Astrocyte (in vitro differentiated cells and primary cell): ENCODE results near the gene GALNT17. TPM values are rescaled to one million over a fixed set of nuclear protein-coding genes. Genes with fewer than 3 reads are reported as not detected.

Experiments
- DNase-seq: peaks from one replicate; pipeline ENCODE4 v3.0.0-alpha.2; 2010; ENCODE audit warnings: low read depth
- FAIRE-seq: peaks from 2 replicates; lab custom pipeline; 2011; peaks lifted over from hg19 to GRCh38; lab: Jason Lieb, UNC
- H2AFZ ChIP-seq: 2 replicates; pipeline ENCODE4 v1.6.0; 2012; ENCODE audit warnings: low read depth, low read length, inconsistent platforms
- H3K27ac ChIP-seq: 2 replicates; pipeline ENCODE4 v1.5.1; 2011; ENCODE audit warnings: low read depth, low read length, inconsistent platforms
- H3K27me3 ChIP-seq: 2 replicates; pipeline ENCODE4 v1.6.0; 2011; ENCODE audit warnings: low read length, inconsistent platforms; ENCODE audit not compliant: insufficient read depth
- H3K36me3 ChIP-seq: 2 replicates; pipeline ENCODE4 v1.5.1; 2011; ENCODE audit warnings: low read length, inconsistent platforms; ENCODE audit not compliant: insufficient read depth
- H3K4me1 ChIP-seq: 2 replicates; pipeline ENCODE4 v1.5.1; 2011; ENCODE audit warnings: low read length, inconsistent platforms; ENCODE audit not compliant: insufficient read depth
- H3K4me2 ChIP-seq: 2 replicates; pipeline ENCODE4 v1.6.0; 2012; ENCODE audit warnings: low read length, inconsistent platforms
- H3K4me3 ChIP-seq: 2 replicates; pipeline ENCODE4 v1.5.1; 2011; ENCODE audit warnings: low read depth, mild to moderate bottlenecking, low read length, inconsistent platforms; ENCODE audit not compliant: insufficient read depth
- H3K79me2 ChIP-seq: 2 replicates; pipeline ENCODE4 v1.6.0; 2012; ENCODE audit warnings: mild to moderate bottlenecking, low read length, inconsistent platforms; ENCODE audit not compliant: insufficient read depth
- H3K9ac ChIP-seq: 2 replicates; pipeline ENCODE4 v1.6.0; 2012; ENCODE audit warnings: mild to moderate bottlenecking, low read length, inconsistent platforms
- H3K9me3 ChIP-seq: 2 replicates; pipeline ENCODE4 v1.5.1; 2012; ENCODE audit warnings: low read depth, mild to moderate bottlenecking, low read length, inconsistent platforms; ENCODE audit not compliant: insufficient read depth
- H4K20me1 ChIP-seq: 2 replicates; pipeline ENCODE4 v1.6.0; 2012; ENCODE audit warnings: low read length, inconsistent platforms; ENCODE audit not compliant: insufficient read depth
- H3K27ac Mint-ChIP-seq: one replicate; pipeline ENCODE4 v1.8.0; 2021; ENCODE audit warnings: mild to moderate bottlenecking, mixed read lengths; ENCODE audit not compliant: unreplicated experiment
- H3K27me3 Mint-ChIP-seq: one replicate; pipeline ENCODE4 v1.8.0; 2021; ENCODE audit warnings: low read depth, mixed read lengths; ENCODE audit not compliant: unreplicated experiment
- H3K36me3 Mint-ChIP-seq: one replicate; pipeline ENCODE4 v1.8.0; 2021; ENCODE audit warnings: low read depth, mixed read lengths; ENCODE audit not compliant: unreplicated experiment
- H3K4me1 Mint-ChIP-seq: one replicate; pipeline ENCODE4 v1.8.0; 2021; ENCODE audit warnings: low read depth, mixed read lengths; ENCODE audit not compliant: unreplicated experiment
- H3K4me3 Mint-ChIP-seq: one replicate; pipeline ENCODE4 v1.8.0; 2021; ENCODE audit warnings: mild to moderate bottlenecking, moderate library complexity, mixed read lengths; ENCODE audit not compliant: unreplicated experiment
- H3K9me3 Mint-ChIP-seq: one replicate; pipeline ENCODE4 v1.8.0; 2021; ENCODE audit warnings: mild to moderate bottlenecking, mixed read lengths; ENCODE audit not compliant: unreplicated experiment
- CTCF ChIP-seq: IDR thresholded peaks from 2 replicates; pipeline ENCODE4 v1.5.1; 2011; ENCODE audit warnings: low read depth, mild to moderate bottlenecking, inconsistent platforms, low read length, moderate library complexity; ENCODE audit not compliant: insufficient read depth
- EZH2 ChIP-seq: IDR thresholded peaks from 2 replicates; pipeline ENCODE4 v1.6.1; 2012; ENCODE audit warnings: mild to moderate bottlenecking, low read length, inconsistent platforms; ENCODE audit not compliant: insufficient read depth
- total RNA-seq: library from RNA; stranded (reverse); gene quantifications from 2 replicates; pipeline ENCODE4 v1.2.1, GENCODE V29; 2021

The GALNT17 gene
- total RNA-seq, 1 donor from 2014 or later = 7.8 TPM

DNA sequence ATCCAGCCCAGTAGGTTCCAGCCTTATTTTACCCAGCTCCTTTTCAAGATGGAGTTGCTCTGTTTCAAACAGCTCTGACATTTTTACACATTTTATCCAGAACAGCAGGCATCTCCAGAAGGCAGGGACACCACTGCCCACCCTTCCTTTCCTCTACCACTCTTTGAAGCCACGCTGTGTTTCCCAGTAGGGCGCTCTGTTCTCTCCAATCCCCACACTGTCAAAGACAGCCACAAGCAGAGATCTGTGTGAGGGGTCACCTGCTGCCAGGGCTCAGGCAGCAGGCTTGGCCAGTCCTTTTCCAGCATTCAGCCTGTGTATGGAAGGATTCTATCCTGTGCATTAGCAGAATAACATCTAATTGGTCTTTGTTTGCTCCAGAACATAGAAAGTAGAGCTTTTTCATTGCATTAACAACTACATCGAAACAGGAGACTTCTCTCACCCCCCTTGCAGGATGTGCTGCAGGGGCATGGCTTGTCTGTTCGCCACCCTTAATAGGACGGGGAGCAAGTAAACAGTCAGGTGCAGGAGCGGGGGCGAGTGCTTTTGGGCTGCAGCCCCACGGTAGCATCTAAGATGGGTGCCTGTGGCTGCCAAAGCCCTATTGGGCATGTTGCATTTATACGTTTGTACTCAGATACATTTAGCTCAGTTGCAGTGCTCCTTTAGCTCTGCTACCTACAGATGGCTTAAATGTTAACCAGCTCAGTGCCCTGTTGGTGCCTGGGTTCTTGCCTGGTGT is 326.1 kb downstream of the GALNT17 start:
- H3K4me1 Mint-ChIP-seq = peaks cover 2% of the 10 kb centered on the region
- Histone ChIP-seq H4K20me1 (no peaks in the 10 kb centered on the region), H2AFZ (no peak overlapping the region), H3K4me2 (no peak overlapping the region), H3K36me3 (no peaks in the 10 kb centered on the region), H3K9me3 (no peaks in the 10 kb centered on the region), H3K27ac (no peak overlapping the region), H3K27me3 (no peaks in the 10 kb centered on the region), H3K9ac (no peak overlapping the region), H3K79me2 (no peaks in the 10 kb centered on the region), H3K4me1 (no peaks in the 10 kb centered on the region), H3K4me3 (no peak overlapping the region)
- no peak for DNase-seq
- peaks cover 3% of the 10 kb centered on the region for H3K27me3 Mint-ChIP-seq
- no peaks in the 10 kb centered on the region for H3K9me3 Mint-ChIP-seq
- no peak for FAIRE-seq
- H3K4me3 Mint-ChIP-seq = no peak overlapping the region
- H3K36me3 Mint-ChIP-seq = no peaks in the 10 kb centered on the region
- no peak for TF ChIP-seq EZH2
- no peak for TF ChIP-seq CTCF
- no peak overlapping the region for H3K27ac Mint-ChIP-seq

DNA sequence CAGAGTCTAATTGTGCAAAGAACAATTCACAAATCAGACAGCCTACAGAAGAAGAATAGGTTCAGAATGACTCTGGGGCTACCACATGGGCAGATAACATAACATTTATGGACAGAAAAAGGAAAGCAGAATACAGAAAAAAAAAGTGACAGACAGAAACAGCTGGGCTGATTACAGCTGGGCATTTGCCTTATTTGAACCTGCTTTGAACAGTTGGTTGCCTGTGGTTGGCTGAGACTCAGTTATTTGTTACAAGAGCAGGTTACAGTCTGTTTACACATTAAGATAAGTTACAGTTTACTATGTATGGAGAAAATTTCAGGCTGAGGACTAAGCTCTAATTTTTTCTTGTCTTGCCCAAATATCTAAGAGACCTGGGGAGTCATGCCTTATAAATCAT is 327.2 kb downstream of the GALNT17 start:
- Histone ChIP-seq H3K4me3 (no peak overlapping the region), H2AFZ (no peak overlapping the region), H3K4me1 (no peaks in the 10 kb centered on the region), H3K9ac (no peak overlapping the region), H3K79me2 (no peaks in the 10 kb centered on the region), H4K20me1 (no peaks in the 10 kb centered on the region), H3K9me3 (no peaks in the 10 kb centered on the region), H3K36me3 (no peaks in the 10 kb centered on the region), H3K4me2 (no peak overlapping the region), H3K27me3 (no peaks in the 10 kb centered on the region), H3K27ac (no peak overlapping the region)
- FAIRE-seq (no peak), DNase-seq (no peak)
- peaks cover 3% of the 10 kb centered on the region for H3K27me3 Mint-ChIP-seq
- H3K36me3 Mint-ChIP-seq = no peaks in the 10 kb centered on the region
- H3K9me3 Mint-ChIP-seq = no peaks in the 10 kb centered on the region
- H3K4me1 Mint-ChIP-seq = peaks cover 2% of the 10 kb centered on the region
- H3K27ac Mint-ChIP-seq = no peak overlapping the region
- no peak overlapping the region for H3K4me3 Mint-ChIP-seq
- TF ChIP-seq CTCF = no peak
- no peak for TF ChIP-seq EZH2

DNA sequence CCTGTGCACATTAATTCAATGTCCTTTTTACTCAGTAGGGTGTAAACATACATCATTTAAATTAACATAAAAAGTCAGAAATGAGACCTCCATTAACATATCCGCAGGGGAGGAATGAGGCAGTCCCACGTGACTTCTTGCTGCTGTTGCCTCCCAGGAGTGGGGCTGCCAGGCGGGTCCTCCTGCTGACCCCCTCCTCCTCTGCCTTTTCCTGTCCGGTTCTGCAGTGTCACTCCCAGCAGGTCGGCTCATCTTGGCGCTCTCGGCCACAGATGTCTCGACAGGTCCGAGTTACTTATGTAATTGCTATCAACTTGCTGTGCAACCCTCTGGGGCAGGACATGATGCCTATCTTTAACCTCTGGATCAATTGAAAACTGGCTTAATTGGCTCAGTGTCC is 329.6 kb downstream of the GALNT17 start:
- no peak overlapping the region for H3K4me3 Mint-ChIP-seq
- TF ChIP-seq EZH2 (no peak), CTCF (no peak)
- H3K4me2 ChIP-seq = no peak overlapping the region
- peaks cover 2% of the 10 kb centered on the region for H3K4me1 Mint-ChIP-seq
- FAIRE-seq (no peak), DNase-seq (no peak)
- H3K4me3 ChIP-seq = no peak overlapping the region
- H2AFZ ChIP-seq = no peak overlapping the region
- H3K27ac Mint-ChIP-seq = no peak overlapping the region
- peaks cover 3% of the 10 kb centered on the region for H3K27me3 Mint-ChIP-seq
- no peaks in the 10 kb centered on the region for H3K27me3 ChIP-seq
- no peaks in the 10 kb centered on the region for H4K20me1 ChIP-seq
- H3K4me1 ChIP-seq = no peaks in the 10 kb centered on the region
- H3K36me3 ChIP-seq = no peaks in the 10 kb centered on the region
- H3K36me3 Mint-ChIP-seq = peaks cover 4% of the 10 kb centered on the region
- H3K9me3 Mint-ChIP-seq = no peaks in the 10 kb centered on the region
- H3K79me2 ChIP-seq = no peaks in the 10 kb centered on the region
- no peak overlapping the region for H3K27ac ChIP-seq
- no peak overlapping the region for H3K9ac ChIP-seq
- no peaks in the 10 kb centered on the region for H3K9me3 ChIP-seq
